PC-3 (cell line): Measurements from ENCODE around the gene RAB7B.

Source experiments
- EZH2 ChIP-seq: fragments of 300-600 bp; sonication (generic); IDR thresholded peaks from one replicate; pipeline ENCODE4 v1.6.1; 2017; ENCODE audit warnings: antibody characterized with exemption, mild to moderate bottlenecking, low read length; ENCODE audit not compliant: unreplicated experiment
- EZH2phosphoT487 ChIP-seq: fragments of 300-600 bp; sonication (generic); IDR thresholded peaks from 2 replicates; pipeline ENCODE4 v1.6.1; 2018; ENCODE audit warnings: mild to moderate bottlenecking, antibody characterized with exemption, low read length, borderline replicate concordance
- TF ChIP-seq, protein P1 (sequence below): fragments of 300-600 bp; sonication (generic); conservative IDR thresholded peaks from 2 replicates; pipeline ENCODE4 v1.5.1; 2017; ENCODE audit warnings: antibody characterized with exemption, low read depth, mild to moderate bottlenecking, low read length

DNA sequence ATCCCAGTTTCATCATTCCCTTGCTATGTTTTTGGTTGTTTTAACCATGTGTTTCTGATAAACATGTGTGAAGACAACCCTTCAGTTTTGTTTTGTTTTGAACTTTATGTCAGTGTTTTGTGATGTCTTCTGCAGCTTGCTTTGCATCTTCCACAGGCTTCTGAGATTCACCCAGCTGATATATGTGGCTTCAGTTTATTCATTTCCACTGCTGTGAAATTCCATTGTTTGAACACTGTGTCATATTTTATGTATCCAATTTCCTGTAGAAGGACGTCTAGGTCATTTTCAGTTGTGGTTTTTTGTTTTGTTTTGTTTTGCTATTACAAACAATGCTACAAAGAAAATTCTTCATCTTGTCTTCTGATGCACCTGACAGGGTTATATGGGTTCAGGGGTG lies 32.7 kb downstream of the RAB7B start:
- TF ChIP-seq, protein P1, sequence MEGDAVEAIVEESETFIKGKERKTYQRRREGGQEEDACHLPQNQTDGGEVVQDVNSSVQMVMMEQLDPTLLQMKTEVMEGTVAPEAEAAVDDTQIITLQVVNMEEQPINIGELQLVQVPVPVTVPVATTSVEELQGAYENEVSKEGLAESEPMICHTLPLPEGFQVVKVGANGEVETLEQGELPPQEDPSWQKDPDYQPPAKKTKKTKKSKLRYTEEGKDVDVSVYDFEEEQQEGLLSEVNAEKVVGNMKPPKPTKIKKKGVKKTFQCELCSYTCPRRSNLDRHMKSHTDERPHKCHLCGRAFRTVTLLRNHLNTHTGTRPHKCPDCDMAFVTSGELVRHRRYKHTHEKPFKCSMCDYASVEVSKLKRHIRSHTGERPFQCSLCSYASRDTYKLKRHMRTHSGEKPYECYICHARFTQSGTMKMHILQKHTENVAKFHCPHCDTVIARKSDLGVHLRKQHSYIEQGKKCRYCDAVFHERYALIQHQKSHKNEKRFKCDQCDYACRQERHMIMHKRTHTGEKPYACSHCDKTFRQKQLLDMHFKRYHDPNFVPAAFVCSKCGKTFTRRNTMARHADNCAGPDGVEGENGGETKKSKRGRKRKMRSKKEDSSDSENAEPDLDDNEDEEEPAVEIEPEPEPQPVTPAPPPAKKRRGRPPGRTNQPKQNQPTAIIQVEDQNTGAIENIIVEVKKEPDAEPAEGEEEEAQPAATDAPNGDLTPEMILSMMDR, result no peak
- TF ChIP-seq EZH2 (no peak), EZH2phosphoT487 (no peak)
